Kidney (tissue), 14 donors: Measurements from ENCODE around the gene PLD1. TPM values are rescaled to one million over a fixed set of nuclear protein-coding genes. Genes with fewer than 3 reads are reported as not detected.

ENCODE experiments used
- DNase-seq, 5 donors: peaks; one replicate each; pipeline ENCODE4 v3.0.0-alpha.2; 2013 to 2020
- FAIRE-seq: peaks from 2 replicates; lab custom pipeline; 2012; peaks lifted over from hg19 to GRCh38; lab: Jason Lieb, UNC
- H3K27ac ChIP-seq, 2 donors: one replicate each; pipeline ENCODE4 v1.7.0; 2013; ENCODE audit warnings: low read depth in 2 of 2, low read length in 2 of 2, inconsistent platforms in 1 of 2
- H3K27me3 ChIP-seq: one replicate; pipeline ENCODE4 v1.7.1; 2013; ENCODE audit warnings: low read length, inconsistent platforms; ENCODE audit not compliant: control insufficient read depth, insufficient read depth
- H3K36me3 ChIP-seq, 3 donors: one replicate each; pipeline versions ENCODE4 v1.7.0 to v1.7.1; 2013; ENCODE audit warnings: low read length in 3 of 3, control low read depth in 1 of 3, inconsistent platforms in 1 of 3; ENCODE audit not compliant: insufficient read depth in 3 of 3, control insufficient read depth in 2 of 3
- H3K4me1 ChIP-seq, 3 donors: one replicate each; pipeline versions ENCODE4 v1.7.0 to v1.7.1; 2013; ENCODE audit warnings: low read length in 3 of 3, inconsistent platforms in 1 of 3, low read depth in 1 of 3; ENCODE audit not compliant: control insufficient read depth in 2 of 3, insufficient read depth in 2 of 3
- H3K4me3 ChIP-seq, 3 donors: one replicate each; pipeline versions ENCODE4 v1.7.0 to v1.8.1; 2013; ENCODE audit warnings: low read length in 3 of 3, control low read depth in 1 of 3, inconsistent platforms in 1 of 3
- H3K9ac ChIP-seq, 3 donors: one replicate each; pipeline versions ENCODE4 v1.7.0 to v1.7.1; 2013; ENCODE audit warnings: low read length in 3 of 3, control low read depth in 1 of 3, inconsistent platforms in 1 of 3
- H3K9me3 ChIP-seq, 3 donors: one replicate each; pipeline versions ENCODE4 v1.7.0 to v1.7.1; 2013; ENCODE audit warnings: low read length in 3 of 3, control low read depth in 1 of 3, inconsistent platforms in 1 of 3; ENCODE audit not compliant: control insufficient read depth in 2 of 3, insufficient read depth in 1 of 3
- intact Hi-C: fragments of 100-400 bp; cut with DNase I; formaldehyde crosslinking; loops from one replicate; pipeline ENCODE4 v1.11.1; 2022
- polyA plus RNA-seq: library from polyadenylated mRNA; stranded (reverse); fragments of 350-450 nt; fragmentation: Illumina TruSeq; extraction: RNeasy Lipid Tissue Mini Kit (QIAGEN cat#74804); gene quantifications from one replicate; pipeline ENCODE4 v1.2.3, GENCODE V29; 2014; ENCODE audit warnings: low read depth, low replicate concordance; ENCODE audit not compliant: insufficient read depth
- total RNA-seq: library from RNA; stranded (reverse); fragmentation: NEBNext Ultra II Directional; extraction: Animal tissue kit (Norgen Biotek cat#: 25700); gene quantifications from one replicate; pipeline ENCODE4 v1.2.1, GENCODE V29; 2021
- TF ChIP-seq, protein P1 (sequence below): IDR thresholded peaks from 3 replicates; pipeline ENCODE4 v1.5.1; 2012; ENCODE audit warnings: mild to moderate bottlenecking, moderate library complexity, borderline replicate concordance; ENCODE audit not compliant: insufficient read depth; ENCODE audit errors: extremely low read depth
- donor health status: control.
- donor health status: control.
- donor health status: control.
- donor health status: control.
- donor health status: control.
- donor health status: DM: yes; HTN: yes; CAD: no.
- donor health status: Normal renal cell carcinoma (clear cell type).

PLD1 gene
- total and polyA plus RNA-seq, 2 donors from 2014 or later, result 11.2 to 24.3 TPM

DNA sequence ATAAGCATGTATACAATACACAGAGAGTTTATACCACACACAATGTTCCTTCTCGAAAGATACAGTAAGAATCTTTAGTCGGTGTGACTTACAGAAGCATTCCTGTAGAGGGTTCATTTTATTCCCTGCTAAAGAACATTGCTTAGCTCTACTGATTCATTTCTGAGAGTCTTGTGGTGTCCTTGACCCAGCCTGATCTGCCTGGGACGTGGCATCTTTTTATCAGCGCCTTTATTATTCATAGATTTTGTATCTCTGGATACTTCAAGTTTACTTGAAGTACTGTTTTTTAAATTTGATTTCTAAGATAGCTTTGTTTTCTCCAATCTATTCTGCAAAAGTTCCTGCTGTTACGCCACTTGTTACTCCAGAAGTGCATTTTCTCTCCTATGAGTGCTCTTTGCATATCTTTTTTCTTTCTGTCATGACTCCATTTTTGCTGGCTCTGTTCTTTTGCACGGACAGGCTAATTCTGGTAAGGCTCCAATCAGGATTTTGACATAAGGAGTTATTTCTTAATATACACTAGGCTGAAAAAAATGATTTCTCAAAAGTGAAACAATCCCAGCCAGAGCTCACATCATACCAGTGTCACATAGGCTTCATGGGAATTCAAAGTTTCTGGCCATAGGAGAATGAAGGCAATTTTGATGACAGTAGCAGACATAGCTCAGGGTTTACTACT lies 235.6 kb downstream of the PLD1 start:
- Histone ChIP-seq H3K9me3 (no peaks in the 10 kb centered on the region), H3K27me3 (no peaks in the 10 kb centered on the region), H3K27ac (no peak overlapping the region), H3K36me3 (no peaks in the 10 kb centered on the region), H3K4me3 (no peak overlapping the region), H3K4me1 (no peaks in the 10 kb centered on the region), H3K9ac (no peak overlapping the region)
- DNase-seq (no peak), FAIRE-seq (no peak)
- TF ChIP-seq, protein P1, sequence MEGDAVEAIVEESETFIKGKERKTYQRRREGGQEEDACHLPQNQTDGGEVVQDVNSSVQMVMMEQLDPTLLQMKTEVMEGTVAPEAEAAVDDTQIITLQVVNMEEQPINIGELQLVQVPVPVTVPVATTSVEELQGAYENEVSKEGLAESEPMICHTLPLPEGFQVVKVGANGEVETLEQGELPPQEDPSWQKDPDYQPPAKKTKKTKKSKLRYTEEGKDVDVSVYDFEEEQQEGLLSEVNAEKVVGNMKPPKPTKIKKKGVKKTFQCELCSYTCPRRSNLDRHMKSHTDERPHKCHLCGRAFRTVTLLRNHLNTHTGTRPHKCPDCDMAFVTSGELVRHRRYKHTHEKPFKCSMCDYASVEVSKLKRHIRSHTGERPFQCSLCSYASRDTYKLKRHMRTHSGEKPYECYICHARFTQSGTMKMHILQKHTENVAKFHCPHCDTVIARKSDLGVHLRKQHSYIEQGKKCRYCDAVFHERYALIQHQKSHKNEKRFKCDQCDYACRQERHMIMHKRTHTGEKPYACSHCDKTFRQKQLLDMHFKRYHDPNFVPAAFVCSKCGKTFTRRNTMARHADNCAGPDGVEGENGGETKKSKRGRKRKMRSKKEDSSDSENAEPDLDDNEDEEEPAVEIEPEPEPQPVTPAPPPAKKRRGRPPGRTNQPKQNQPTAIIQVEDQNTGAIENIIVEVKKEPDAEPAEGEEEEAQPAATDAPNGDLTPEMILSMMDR, result no peak
- intact Hi-C loops, result no loop called here

DNA sequence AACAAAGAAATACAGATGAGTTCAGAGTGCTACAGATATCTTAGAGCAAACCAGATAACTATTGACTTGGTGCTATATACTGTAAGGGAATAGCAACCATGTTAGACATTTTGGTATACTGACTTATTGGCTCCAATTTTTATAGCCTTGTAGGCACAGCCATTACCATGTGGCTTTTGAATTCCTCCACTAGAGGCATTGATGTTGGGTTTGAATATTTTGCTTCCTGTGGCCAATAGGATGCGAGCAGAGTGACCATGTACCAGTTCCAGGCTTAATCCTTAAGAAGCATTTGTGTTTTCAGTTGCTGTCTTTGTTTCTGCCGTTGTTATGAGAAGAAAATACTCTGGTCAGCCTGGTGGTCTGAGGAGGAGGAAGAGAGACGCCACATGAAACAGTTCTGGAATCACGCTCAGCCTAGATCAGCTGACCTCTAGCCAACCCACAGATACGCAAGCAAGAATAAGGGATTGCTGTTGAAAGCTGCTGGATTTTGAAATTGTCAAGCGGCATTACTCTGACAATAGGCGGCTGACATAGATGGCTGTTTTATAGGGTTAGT lies 240.6 kb downstream of the PLD1 start:
- intact Hi-C loops, result loop anchor here (10.0 kb wide), 1 partner anchor 615 kb away; no protein-coding TSS in a partner anchor
- TF ChIP-seq, protein P1, result no peak
- H3K27me3 ChIP-seq, result no peaks in the 10 kb centered on the region
- H3K36me3 ChIP-seq, result no peaks in the 10 kb centered on the region
- no peak overlapping the region for H3K9ac ChIP-seq
- no peaks in the 10 kb centered on the region for H3K4me1 ChIP-seq
- no peak overlapping the region for H3K4me3 ChIP-seq
- FAIRE-seq (no peak), DNase-seq (no peak)
- H3K27ac ChIP-seq, result no peak overlapping the region
- no peaks in the 10 kb centered on the region for H3K9me3 ChIP-seq

DNA sequence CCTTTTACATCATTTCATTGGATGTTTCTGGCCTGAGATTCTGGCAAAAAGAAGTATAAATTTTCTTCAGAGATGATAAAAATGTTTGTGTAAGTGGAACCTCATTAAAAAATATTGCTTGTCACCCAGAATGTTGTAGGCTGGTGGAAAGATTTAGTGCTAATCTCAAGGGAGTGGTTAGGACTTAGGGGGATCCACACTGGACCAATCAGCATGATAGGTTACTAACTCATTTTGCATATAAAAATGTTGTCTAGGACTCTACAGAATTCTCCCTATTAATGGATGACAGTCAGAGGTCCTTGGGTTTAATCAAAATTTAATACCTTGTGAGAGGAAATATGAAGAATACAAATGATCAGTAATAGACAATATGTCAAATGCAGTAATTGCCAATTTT lies 241.5 kb downstream of the PLD1 start:
- Histone ChIP-seq H3K4me3 (no peak overlapping the region), H3K9me3 (no peaks in the 10 kb centered on the region), H3K36me3 (no peaks in the 10 kb centered on the region), H3K27ac (no peak overlapping the region), H3K9ac (no peak overlapping the region), H3K4me1 (no peaks in the 10 kb centered on the region), H3K27me3 (no peaks in the 10 kb centered on the region)
- TF ChIP-seq, protein P1, result no peak
- FAIRE-seq, result no peak
- DNase-seq, result no peak
- intact Hi-C loops, result loop anchor here (10.0 kb wide), 1 partner anchor 614 kb away; no protein-coding TSS in a partner anchor
